Fibroblast of pulmonary artery (primary cell): ENCODE data around the gene ZFP36L2.

Experiments
- DNase-seq: peaks from one replicate; pipeline ENCODE4 v3.0.0-alpha.2; 2010; ENCODE audit warnings: low read depth
- H3K4me3 ChIP-seq: replicated peaks from 2 replicates; pipeline ENCODE4 v1.5.1; 2011; ENCODE audit warnings: low read depth, mild to moderate bottlenecking, control low read depth, low read length, moderate library complexity
- TF ChIP-seq, protein P1 (sequence below): IDR thresholded peaks from 2 replicates; pipeline ENCODE4 v1.5.1; 2011; ENCODE audit warnings: mild to moderate bottlenecking, control low read depth, low read length, inconsistent platforms; ENCODE audit errors: missing control alignments

ZFP36L2 gene

DNA sequence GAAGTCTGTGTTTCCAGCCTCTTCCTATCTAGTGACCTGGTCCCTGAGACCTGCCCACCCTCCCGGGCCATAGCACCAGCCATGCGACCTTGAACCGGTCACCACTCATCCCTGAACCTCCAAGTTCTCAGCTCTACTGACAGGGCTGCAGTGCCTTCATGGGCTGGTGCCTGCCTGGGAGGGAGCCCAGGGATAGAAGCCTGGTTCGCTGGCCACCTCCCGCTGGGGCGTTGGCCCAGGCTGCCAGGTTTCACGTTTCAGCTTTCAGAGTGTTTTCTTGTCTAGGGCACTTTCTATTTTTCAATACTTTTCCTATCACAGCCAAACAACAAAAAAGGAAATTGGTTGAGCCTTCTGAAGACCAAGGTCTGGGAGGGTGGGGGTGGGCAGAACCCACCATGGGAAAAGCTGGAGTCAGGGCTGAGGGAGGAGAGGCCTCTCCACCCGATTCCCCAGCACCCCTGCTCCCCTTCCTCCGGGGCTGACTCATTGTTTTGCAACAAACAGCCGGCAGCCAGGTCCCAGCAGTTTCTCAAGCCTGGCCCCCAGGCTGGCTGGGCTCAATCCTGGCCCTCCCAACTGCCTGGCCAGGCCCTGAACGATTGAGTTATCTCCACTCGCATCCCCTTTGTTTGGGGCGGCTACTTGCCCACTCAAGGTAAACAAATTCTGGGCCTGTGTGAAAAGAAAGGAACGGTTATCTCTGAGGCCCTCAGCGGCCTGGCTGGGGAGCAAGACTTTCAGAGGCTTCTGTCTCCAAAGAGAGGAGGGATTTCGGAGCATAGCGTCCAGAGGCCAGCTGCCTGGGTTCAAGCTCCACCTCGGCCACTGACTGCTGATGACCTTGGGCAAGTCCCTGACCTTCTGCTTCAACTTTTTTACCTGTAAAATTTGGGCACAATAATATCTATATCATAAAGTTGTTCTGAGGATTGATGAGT lies 47.5 kb downstream of the ZFP36L2 start:
- DNase-seq: peak; percentile 92

DNA sequence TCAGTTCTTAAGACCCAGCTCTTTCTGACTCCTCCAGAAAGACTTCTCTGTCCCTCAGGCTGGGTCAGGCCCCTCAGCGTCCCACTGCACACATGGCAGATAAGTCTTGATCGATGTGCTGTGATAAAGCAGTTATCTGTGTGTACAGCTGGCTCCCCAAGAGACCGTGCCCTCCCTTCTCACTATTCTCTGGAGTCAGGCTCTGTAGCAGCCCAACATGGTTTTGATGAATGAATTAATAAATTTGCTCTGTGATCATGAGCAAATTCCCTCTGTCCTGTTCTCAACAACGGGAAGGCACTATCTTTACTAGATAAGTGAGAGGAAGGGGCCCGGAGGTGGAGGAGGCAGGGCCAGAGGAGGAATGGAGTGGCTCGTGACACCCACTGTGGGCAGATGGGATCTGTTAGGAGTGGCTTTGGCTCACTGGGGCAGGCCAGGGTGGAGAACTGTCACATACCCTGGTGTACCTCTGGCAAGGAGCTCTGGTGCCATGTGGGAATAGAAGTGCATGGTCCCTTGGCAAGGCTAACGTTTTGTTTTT lies 48.3 kb downstream of the ZFP36L2 start:
- DNase-seq: no peak
- no peak overlapping the region for H3K4me3 ChIP-seq
- TF ChIP-seq, protein P1, sequence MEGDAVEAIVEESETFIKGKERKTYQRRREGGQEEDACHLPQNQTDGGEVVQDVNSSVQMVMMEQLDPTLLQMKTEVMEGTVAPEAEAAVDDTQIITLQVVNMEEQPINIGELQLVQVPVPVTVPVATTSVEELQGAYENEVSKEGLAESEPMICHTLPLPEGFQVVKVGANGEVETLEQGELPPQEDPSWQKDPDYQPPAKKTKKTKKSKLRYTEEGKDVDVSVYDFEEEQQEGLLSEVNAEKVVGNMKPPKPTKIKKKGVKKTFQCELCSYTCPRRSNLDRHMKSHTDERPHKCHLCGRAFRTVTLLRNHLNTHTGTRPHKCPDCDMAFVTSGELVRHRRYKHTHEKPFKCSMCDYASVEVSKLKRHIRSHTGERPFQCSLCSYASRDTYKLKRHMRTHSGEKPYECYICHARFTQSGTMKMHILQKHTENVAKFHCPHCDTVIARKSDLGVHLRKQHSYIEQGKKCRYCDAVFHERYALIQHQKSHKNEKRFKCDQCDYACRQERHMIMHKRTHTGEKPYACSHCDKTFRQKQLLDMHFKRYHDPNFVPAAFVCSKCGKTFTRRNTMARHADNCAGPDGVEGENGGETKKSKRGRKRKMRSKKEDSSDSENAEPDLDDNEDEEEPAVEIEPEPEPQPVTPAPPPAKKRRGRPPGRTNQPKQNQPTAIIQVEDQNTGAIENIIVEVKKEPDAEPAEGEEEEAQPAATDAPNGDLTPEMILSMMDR: no peak

More for the DNA sequence above, 47.5 kb downstream of the ZFP36L2 start:
- H3K4me3 ChIP-seq: no peak overlapping the region
- TF ChIP-seq, protein P1: no peak

DNA sequence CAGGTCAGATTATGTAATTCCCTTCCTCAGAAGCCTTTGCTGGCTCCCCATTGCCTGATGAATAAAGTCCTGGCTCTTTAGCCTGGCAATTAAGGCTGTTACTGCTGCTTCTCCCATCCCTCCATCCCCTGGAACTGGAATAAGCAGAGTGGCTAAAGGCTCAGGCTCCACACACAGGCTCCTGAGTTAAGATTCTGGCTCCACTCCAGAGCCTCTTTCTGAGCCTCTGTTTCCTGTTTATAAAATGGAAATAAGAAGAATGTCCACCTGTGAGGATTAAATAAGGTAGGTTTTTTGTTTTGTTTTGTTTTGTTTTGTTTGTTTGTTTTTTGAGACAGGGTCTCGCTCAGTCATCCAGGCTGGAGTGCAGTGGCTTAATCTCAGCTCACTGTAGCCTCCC lies 50.0 kb downstream of the ZFP36L2 start:
- no peak overlapping the region for H3K4me3 ChIP-seq
- TF ChIP-seq, protein P1: no peak
- no peak for DNase-seq

DNA sequence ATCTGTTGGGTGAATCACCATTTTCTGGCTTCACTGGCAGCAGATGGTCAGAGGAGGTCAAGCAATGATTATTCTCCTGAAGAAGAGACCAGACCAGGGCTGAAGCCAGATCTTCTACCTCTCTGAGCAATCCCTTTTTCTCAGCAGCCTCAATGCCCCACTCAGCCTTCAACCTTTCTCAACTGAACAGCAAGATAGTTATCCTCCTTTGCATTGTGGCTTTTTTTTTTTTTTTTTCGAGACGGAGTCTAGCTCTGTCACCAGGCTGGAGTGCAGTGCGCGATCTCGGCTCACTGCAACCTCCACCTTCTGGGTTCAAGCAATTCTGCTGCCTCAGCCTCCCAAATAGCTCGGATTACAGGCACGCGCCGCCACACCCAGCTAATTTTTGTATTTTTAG lies 50.5 kb downstream of the ZFP36L2 start:
- TF ChIP-seq, protein P1: no peak
- H3K4me3 ChIP-seq: no peak overlapping the region
- no peak for DNase-seq

GRCh38 chr2:43175020-43175441 lies 51.4 kb downstream of the ZFP36L2 start:
- TF ChIP-seq, protein P1: no peak
- no peak overlapping the region for H3K4me3 ChIP-seq
- DNase-seq: peak; percentile 55

GRCh38 chr2:43174368-43174916 lies 52.0 kb downstream of the ZFP36L2 start:
- no peak overlapping the region for H3K4me3 ChIP-seq
- no peak for DNase-seq
- TF ChIP-seq, protein P1: no peak
